Stimulated activated CD4-positive, alpha-beta T cell treated with anti-CD3 and anti-CD28 coated beads, Interleukin-12 subunit alpha, Interleukin-12 subunit beta, amount 100 ng/mL, for 48 hours (primary cell): ENCODE data around the gene TNIP2.
A peak's percentile ranks its signal among the peaks of the same experiment; 100 is the strongest.

Source experiments
- DNase-seq, 3 donors: peaks; one replicate each; pipeline ENCODE4 v3.0.0-alpha.2; 2020; ENCODE audit warnings: low read depth in 2 of 3, low spot score in 1 of 3

TNIP2 gene, protein sequence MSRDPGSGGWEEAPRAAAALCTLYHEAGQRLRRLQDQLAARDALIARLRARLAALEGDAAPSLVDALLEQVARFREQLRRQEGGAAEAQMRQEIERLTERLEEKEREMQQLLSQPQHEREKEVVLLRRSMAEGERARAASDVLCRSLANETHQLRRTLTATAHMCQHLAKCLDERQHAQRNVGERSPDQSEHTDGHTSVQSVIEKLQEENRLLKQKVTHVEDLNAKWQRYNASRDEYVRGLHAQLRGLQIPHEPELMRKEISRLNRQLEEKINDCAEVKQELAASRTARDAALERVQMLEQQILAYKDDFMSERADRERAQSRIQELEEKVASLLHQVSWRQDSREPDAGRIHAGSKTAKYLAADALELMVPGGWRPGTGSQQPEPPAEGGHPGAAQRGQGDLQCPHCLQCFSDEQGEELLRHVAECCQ

DNA sequence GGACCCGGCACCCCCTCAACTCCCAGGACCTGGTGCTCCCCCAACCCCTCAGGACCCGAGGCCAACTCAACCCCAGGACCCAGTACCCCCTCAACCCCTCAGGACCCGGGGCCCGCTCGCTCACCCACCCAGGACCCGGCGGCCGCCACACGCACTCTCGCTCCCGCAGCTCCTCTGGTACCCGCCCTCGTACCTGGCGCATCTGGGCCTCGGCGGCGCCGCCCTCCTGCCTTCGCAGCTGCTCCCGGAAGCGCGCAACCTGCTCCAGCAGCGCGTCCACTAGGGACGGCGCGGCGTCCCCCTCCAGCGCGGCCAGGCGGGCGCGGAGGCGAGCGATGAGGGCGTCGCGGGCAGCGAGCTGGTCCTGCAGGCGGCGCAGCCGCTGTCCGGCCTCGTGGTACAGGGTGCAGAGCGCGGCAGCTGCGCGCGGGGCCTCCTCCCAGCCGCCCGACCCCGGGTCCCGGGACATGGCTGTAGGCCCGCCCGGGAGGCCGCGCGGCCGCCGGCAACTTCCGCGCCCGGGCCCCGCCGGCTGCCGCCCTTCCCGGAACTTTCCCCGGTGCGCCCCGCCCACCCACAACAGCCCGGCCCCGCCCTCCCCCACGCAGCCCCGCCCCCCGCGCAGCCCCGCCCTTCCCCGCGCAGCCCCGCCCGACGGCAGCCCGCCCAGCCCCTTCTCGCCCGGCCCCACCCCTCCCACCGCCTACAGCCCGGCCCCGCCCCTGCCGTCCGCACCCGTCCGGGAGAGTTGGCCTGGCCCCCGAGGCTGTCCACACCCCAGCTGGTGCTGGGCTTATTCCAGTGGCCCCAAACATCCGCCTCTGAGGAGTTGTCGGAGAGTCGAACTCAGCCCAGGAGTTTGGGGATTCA is at the start of gene TNIP2:
TNIP2 (minus strand) TSS at position 516 of the 870 bp plus-strand sequence; CDS start at position 469, 47 bp downstream.
- peak; percentile 57 to 75 (median 58) for DNase-seq

DNA sequence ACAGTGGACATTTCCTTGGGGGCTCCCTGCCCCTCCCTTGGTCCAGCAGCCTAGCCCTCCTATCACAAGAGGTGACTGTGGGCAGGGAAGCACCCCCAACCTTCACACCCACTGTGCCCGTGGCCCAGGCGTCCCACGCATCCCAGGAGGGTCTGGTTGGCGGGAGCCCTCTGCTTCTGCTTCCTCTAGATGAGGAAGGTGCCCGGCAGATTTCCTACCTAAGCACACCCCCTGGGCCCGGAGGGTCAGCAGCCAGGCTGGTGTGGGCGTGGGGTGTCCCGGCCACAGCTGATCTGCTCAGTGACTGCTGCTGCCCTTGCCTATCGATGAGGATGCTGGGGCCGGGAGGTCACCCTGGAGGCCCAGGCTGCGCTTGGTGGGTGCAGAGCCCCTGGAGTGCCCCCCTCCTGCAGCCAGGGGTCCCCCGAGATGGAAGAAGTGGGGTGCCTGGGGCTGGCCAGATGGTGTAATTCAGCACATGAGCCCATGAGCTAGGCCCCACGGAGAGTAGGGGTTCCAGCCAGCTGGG is 48.9 kb upstream of the TNIP2 start:
- no peak for DNase-seq

DNA sequence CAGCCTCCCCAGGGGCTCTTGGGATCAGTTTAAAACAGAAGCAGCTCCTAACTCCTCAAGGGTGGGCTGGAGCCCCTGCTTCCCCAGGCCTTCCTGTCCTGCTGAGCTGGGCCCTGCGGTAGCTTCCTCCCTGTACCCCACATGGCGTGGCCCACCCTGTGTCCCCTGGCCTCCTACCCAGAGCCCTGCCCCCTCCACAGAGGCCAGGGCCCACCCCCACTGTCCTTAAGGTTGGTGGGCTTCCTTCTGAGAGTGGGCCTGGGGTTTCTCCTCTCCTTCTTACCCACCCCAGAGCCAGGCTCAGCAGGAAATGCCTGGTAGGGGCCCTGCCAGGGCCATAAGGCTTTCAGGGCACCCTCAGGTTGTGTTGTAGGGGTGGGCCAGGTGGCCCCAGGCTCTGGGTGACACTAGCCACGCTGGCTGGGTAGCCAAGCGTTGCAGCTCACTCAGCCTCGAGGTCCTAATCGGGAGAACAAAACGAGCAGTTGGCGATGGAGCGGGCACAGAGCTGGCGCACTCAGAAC is 48.4 kb upstream of the TNIP2 start:
- DNase-seq, result no peak

DNA sequence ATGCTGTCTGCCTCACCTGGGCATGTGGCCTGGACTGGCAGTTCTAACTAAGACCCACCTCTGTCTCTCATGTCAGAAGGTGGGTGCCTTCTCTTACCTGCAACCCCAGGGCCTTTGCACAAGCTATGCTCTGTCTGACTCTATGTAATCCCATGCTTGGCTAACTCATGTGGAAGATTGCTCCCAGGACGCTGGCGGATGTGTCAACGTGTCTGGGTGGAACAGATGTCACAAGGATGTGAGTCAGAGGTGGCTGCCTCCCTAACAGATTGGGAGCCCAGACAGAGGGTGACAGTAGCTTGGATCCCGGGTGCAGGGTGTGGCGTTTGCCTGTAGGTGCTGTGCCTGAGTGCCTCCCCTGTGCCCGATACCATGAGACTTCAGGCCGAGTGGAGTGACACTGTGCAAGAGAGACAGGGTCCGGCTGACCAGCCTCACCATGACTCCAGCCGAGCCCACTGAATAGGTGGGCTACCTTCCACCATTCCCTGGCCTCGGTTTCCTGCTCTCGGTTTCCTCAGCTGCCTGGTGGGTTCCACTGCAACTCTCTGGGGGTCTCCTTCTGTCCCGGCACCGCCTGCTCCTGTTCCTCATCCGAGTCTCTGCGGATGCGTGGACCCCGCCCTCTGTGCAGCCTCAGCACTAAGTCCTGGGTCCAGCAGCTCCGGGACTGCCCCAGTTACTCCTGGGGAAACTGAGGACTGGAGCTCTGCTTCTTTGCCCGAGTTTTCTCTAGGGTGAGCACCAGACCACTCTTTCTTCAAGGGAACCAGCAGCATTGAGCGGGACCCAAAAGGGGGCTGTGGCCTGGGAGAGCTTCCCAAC is 47.7 kb upstream of the TNIP2 start:
- DNase-seq, result no peak

DNA sequence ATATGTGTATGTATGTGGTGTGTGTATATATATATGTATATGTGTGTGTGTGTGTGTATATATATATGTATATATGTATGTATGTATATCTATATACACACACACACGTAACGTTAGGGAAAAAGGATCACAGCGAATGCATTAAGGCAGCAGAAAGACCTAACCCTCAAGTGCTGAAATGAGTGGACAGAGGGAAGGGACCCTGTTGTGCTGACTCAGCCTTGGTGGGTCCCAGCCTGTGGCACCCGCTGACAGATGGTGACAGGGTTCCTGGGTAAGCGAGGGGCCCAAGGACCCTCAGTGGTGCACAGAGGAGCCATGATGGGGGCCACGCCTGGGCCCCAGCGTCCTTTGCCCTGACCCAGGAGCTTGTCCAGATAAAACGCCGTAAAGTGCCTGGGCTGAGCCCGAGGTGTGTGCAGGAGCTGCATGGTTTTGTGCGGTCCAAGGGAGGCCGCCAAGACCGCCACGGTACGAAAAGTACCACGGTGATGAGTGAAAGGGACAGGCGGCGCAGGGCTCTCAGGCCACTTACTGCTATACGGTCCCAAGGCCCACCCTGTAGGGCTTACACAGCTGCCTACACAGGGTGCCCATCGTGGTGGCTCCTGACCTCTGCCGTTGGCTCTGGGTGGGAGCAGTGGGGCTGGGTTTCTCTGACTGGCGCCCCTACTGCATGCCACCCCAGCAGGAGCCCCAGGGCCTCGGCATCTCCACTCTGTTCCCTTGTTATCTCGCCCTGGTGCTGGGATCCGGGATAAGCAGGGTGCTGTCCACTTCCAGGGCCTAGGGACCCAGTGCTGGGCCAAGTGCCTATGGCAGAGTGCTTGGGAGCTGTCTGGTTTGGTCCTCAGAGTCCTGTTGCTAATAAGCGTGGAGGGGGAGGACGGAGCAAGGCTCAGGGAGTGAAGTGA is 46.7 kb upstream of the TNIP2 start:
- DNase-seq, result no peak

DNA sequence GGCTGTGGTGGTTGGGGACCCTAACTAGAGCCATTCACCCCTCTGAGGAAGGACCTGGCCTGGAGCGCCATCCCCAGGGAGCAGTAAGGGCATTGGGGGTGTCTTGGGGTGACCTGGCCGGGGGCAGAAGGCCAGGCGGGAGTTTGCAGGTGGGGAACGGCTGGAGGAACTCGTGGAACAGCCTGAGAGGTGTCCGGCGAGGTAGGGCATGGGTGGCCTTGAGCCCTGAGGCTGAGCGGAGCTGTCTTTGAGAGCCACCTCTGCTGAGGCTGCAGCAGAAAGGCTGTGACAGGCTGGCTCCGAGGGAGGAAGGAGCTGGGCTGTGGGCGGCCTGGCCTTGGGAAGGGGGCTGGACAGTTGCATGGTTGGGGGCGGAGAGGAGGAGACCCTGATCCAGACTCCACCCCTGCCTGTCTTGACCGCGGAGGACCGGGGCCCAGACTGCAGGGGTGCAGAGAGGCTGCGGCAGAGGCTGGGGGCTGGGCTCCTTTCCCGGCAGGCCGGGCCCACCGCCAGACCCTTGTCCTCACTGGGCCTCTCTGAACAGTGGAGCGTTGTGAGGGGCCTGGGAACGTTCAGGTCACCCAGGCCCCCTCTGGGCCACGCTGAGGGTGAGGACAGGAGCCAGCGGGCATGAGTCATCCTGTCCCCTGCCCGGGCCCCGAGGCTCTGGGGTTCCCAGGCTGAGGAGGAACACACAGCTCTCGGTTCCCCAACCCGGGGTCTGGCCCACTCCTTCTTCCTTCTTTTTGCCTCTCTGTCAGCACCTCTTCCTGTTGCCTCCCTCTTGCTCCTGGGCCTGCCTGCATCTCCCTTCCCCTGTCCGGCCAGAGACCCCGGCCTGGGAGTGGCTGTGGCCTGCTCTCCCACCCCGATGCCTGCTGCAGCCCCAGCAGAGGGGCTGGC is 44.8 kb upstream of the TNIP2 start:
- no peak for DNase-seq

DNA sequence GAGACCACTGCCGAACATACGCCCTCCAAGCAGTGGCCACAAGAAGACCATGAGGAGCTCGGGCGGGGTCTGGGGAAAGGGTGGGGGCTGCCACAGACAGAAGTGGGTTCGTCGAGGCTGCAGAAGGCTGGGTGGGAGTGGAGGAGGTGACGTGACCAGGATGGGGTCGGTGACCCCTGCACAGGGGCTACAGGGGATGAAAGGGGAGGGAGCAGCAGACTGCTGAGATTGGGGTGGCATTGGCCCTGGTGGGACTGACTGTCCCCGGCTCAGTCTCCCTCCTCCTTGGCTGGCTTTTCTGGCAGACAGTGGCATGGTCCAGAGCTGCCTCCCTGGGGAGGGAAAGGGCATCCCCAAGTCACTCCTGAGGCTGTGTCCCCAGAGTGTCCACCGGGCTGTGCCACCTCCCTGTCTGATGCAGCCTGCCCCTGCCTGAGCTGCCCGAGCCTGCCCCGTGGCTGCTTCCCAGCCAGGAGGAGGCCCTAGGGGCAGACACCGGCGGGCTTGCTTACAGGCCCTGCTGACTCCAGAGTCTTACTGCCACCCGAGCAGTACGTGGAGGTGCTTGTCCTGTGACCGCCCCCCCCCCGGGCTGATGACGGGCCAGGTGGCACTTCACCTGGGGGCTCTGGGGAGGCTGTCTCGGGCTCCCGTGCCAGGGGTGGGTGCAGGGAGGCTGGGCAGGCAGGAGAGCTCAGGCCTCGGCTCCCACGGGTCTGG is 44.0 kb upstream of the TNIP2 start:
- no peak for DNase-seq

DNA sequence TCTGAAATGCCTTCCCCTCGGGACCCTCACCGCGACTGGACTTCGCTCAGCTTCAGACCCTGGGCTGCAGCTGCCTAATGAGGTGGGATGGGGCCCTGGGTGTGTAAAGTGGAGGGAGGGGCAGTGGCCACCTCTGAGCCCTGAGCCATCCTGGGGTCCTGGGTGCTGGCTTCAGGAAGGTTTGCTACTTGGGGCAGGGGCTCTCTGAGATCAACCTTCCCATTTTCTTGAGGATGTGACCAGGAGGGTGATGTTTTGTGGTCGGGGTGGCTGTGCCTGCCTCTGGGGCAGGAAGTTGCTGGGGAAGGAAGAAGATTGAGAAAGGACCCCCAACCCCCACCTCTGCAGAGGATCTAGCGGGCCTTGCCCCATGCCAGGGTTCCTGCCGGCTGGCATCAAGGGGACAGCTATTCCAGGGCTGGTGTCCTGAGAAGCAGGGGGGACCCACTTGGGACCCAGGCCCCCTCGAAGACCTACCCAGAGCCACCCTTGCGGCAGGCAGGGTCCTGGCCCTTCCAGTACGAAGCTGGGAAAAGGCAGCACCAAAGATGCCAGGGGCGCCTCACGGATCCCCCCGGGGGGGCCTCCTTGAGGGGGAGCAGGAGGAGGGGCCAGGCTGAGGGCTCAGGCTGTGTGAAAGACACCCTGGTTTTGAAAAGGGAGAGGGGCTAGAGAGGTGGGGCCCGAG is 43.2 kb upstream of the TNIP2 start:
- no peak for DNase-seq

DNA sequence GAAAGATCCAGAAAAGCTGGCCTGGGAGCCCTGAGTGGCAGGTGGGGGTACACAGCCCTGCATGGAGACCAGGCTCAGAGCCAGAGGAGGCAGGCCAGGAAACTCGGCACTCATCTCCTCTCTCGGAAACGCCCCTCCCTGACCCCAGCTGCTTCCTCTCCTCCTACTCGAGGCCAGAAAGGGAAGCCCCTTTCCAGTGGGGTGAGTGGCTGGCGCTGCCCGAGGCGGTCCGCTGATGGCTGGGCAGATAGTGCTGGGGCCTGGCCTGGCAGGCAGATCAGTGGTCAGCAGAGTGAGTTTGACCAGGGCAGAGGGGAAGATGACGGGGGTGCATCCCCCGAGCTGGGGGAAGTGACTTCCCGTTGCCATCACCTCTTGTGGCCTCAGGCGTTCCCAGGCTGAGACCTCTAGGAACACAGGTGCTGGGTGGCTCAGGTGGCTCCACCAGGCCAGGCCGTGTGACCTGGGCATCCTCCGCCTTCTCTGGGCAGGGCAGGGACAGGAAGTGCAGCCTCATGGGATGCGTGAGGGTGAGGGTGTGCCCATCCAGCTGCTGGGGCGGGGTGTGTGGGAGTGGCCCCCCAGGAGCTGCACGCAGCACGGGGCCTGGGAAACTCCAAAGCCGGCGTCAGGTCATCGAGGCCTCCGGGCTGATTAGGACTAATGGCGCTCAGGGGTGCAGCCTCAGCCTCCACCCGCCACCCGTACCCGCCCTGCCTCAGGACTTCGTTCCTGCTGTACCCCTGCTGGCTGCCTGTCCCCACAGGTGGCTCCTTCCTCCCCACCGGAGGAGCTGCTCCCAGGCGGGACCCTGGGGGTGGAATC is 42.5 kb upstream of the TNIP2 start:
- no peak for DNase-seq

DNA sequence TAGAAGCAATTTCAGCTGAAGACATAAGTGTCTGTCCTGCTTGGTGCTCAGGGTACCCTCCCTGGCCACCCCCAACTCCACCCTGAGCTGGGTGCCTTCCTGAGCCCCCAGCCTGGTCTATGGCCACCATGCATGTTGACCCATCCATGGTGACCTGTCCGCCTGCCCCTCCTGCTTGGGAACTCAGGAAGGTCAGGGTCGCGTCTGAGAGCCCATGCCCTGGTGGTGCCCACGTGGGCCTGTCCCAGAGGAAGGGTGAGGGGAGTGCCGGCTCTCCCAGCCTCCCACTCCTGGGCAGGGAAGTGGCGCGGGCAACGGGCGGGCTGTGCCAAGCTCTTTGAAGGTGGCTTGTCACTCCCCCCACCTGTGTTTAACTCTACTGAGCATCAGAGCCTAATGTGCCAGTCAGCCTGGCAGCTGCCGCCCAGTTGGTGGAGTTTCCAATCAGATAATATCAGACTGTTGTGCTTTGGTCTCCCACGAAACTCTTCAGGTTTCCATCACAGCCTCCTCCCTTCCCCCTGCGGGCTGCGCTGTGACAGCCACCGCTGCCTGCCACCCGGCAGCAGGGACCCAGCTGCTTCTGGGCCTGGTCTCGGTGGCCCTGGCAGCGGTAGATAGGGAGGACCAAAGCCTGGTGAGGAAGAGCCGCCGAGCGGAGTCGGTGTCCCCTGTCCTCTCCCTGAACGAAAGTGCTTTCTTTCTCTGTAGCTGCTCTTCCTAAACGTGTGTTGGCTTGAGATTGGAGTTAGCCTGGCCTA is 41.6 kb upstream of the TNIP2 start:
- peak in 1 of 3 donors; percentile 57 for DNase-seq

DNA sequence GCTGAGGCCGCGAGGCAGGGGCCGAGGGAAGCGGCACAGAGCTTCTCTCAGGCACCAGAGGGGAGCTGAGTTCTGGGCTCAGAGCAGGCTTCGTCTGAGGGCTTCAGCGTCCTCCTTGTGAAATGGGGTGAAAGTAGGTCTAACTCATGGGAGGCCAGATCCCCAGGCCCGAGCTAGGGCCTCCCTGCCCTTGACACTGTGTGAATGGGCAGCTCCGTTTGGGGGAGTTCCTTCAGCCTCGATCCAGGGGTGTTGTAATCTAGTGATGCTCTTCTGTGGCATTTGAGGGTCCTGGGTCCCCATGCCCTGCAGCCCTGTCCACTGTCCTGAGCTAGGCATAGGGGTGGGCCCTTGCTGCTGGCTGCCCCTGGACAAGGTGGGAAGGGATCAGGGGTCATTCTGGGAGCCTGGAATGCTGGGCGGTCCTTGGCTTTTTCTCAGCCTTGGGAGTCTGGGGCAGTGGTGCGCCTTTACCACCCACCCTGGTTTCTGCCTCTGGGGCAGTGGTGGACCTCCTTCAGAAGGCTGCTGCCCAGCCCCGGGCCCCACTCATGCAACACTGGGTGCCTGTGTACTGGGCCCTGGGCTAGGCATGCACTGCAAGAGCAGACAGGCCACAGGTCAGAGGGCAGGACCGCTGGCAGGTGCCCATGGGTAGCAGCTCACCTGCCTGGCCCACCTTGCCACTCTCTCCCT is 40.9 kb upstream of the TNIP2 start:
- no peak for DNase-seq

DNA sequence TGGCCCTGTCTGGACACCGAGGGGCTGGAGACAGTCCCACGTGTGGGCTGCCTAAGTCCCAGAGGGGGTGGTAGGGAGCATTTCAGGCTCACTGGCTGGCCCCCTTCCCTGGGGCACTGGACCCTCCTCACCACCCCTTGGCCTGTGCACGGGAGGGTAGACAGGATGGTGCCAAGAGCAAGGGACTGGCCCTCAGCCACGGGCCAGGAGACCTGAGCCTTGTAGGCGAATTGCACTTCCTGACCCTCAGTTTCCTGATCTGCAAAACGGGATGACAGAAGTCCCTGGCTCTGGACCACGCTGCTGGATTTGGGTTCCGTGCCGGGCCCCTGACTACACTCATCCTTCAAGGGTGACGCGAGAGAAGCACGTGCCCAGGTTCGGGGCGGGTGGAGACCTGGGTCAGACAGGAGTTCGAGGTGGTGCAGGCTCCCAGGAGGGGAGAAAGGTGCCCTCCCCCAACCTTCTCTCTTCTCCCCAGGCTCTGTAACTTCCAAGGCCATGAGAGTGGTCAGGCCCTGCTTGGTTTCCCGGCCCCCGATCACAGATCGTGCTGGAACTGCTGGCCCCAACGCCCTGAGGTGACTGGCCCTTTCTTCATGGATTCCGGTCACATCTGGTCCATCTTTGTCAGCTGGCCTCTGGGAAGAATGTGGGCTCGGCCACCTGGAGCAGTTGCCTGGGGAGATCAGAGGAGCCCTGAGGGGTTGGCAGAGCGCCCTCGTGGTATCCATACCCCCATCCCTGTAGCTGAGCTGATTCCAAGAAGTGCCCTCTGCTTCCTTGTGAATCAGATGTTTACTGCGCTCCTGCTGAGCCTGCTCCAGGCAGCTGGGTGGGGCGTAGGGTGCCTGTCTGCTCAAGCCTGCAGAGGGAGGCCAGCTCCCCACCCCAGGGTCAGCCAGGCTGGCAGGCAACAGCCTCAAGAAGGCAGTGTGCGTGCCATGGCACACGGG is 40.0 kb upstream of the TNIP2 start:
- no peak for DNase-seq

DNA sequence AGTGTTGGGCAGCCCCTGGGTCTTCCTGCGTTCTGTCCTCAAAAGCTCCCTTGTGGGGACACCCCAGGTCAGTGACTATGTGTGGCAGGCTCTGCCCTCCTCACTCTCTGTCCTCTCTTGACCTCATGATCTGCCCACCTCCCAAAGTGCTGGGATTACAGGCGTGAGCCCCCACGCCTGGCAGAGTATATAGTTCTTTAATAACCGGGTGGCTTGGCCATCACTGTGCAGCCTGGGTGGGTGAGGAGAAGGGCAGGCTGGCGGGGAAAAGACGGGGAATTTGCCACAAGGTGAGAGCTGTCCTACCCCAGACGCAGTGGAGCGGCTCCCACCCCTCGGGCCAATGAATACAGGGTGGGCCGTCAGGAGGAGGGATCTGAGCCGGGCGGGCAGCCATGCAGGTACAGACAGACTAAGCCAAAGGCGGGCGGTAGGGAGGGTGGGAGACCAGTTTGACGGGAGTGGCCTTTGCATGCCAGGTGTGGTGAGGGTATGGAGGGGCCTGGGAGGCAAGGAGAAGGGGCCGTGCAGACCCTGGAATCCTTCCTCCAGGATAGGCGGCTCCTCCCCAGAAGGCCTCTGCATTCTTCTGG is 39.3 kb upstream of the TNIP2 start:
- no peak for DNase-seq
